Measurements from ENCODE around the gene KRT35. TPM values are rescaled to one million over a fixed set of nuclear protein-coding genes. Genes with fewer than 3 reads are reported as not detected.
A peak's percentile ranks its signal among the peaks of the same experiment; 100 is the strongest.
"Not testable (repeated sequence)": the region's sequence is repeated elsewhere in the genome, so short reads cannot be mapped to it uniquely, and the experiment has no call there.

KRT35 gene
- total RNA-seq, 1 experiment from 2014 or later, result not detected

- no peak for DNase-seq (ENCODE audit: low read depth)
These were observed 18.2 kb downstream of the KRT35 start for GRCh38 chr17:41462705-41463104.

GRCh38 chr17:41457676-41458075, 23.3 kb downstream of the KRT35 start:
- no peak for DNase-seq (ENCODE audit: low read depth)

GRCh38 chr17:41456204-41456603, 24.7 kb downstream of the KRT35 start:
- peak; percentile 24 for DNase-seq (ENCODE audit: low read depth)

GRCh38 chr17:41455236-41455635, 25.7 kb downstream of the KRT35 start:
- DNase-seq (ENCODE audit: low read depth), result no peak

GRCh38 chr17:41453066-41453465, 27.9 kb downstream of the KRT35 start:
- no peak for DNase-seq (ENCODE audit: low read depth)

GRCh38 chr17:41452281-41452680, 28.7 kb downstream of the KRT35 start:
- DNase-seq (ENCODE audit: low read depth), result no peak

- peak; percentile 28 for DNase-seq (ENCODE audit: low read depth)
These were observed 29.7 kb downstream of the KRT35 start for GRCh38 chr17:41451154-41451728.

- no peak for DNase-seq (ENCODE audit: low read depth)
These were observed 31.9 kb downstream of the KRT35 start for GRCh38 chr17:41449008-41449407.

- no peak for DNase-seq (ENCODE audit: low read depth)
These were observed 32.4 kb downstream of the KRT35 start for GRCh38 chr17:41448506-41448905.

- no peak for DNase-seq (ENCODE audit: low read depth)
These were observed 34.1 kb downstream of the KRT35 start for GRCh38 chr17:41446806-41447205.

GRCh38 chr17:41444640-41445039, 36.3 kb downstream of the KRT35 start:
- no peak for DNase-seq (ENCODE audit: low read depth)

- no peak for DNase-seq (ENCODE audit: low read depth)
These were observed 36.8 kb downstream of the KRT35 start for GRCh38 chr17:41444186-41444585.

- peak; percentile 23 for DNase-seq (ENCODE audit: low read depth)
These were observed 38.2 kb downstream of the KRT35 start for GRCh38 chr17:41442739-41443138.

GRCh38 chr17:41440531-41441033, 40.4 kb downstream of the KRT35 start, which contains the start of gene KRT38:
Gene KRT38 (minus strand): TSS chr17:41440983. CDS start chr17:41440921, 62 bp downstream.
- no peak for DNase-seq (ENCODE audit: low read depth)

GRCh38 chr17:41439375-41439774, 41.6 kb downstream of the KRT35 start:
- no peak for DNase-seq (ENCODE audit: low read depth)

GRCh38 chr17:41437769-41438168, 43.2 kb downstream of the KRT35 start:
- no peak for DNase-seq (ENCODE audit: low read depth)

- DNase-seq (ENCODE audit: low read depth), result no peak
These were observed 43.7 kb downstream of the KRT35 start for GRCh38 chr17:41437254-41437653.

- no peak for DNase-seq (ENCODE audit: low read depth)
These were observed 46.5 kb downstream of the KRT35 start for GRCh38 chr17:41434415-41434814.

- no peak for DNase-seq (ENCODE audit: low read depth)
These were observed 46.9 kb downstream of the KRT35 start for GRCh38 chr17:41434005-41434404.

GRCh38 chr17:41433586-41433985, 47.4 kb downstream of the KRT35 start:
- DNase-seq (ENCODE audit: low read depth), result no peak

GRCh38 chr17:41430376-41430775, 50.6 kb downstream of the KRT35 start:
- DNase-seq (ENCODE audit: low read depth), result not testable (repeated sequence)

- peak; percentile 30 for DNase-seq (ENCODE audit: low read depth)
These were observed 51.3 kb downstream of the KRT35 start for GRCh38 chr17:41429667-41430066.

- DNase-seq (ENCODE audit: low read depth), result peak; percentile 65
These were observed 52.2 kb downstream of the KRT35 start for GRCh38 chr17:41428591-41429291.

Data from HT1080 (cell line).